K562 (cell line): Measurements from ENCODE around the gene UBR4. TPM values are rescaled to one million over a fixed set of nuclear protein-coding genes. Genes with fewer than 3 reads are reported as not detected.

Experiments used
- ATF1 ChIP-seq, 2 experiments: fragments of 450-650 bp in 1 of 2; IDR thresholded peaks; 2 replicates each; pipeline ENCODE4 v1.6.1; 2016; ENCODE audit warnings: missing compliant biosample characterization in 1 of 2, missing genetic modification characterization in 1 of 2
- CBFA2T2 ChIP-seq: fragments of 450-650 bp; conservative IDR thresholded peaks from 2 replicates; pipeline ENCODE4 v1.6.1; 2017; ENCODE audit warnings: mild to moderate bottlenecking
- CBFA2T3 ChIP-seq: fragments of 450-650 bp; IDR thresholded peaks from 2 replicates; pipeline ENCODE4 v1.6.1; 2017
- FOXM1 ChIP-seq, 2 experiments: fragments of 450-650 bp in 1 of 2; sonication (generic) in 1 of 2; formaldehyde crosslinking in 1 of 2; IDR thresholded peaks; 2 replicates each; pipeline versions ENCODE4 v1.6.1 to v1.9.0; 2017 to 2022; ENCODE audit warnings: low read depth in 2 of 2, mild to moderate bottlenecking in 2 of 2, missing genetic modification reagents in 1 of 2, moderate library complexity in 1 of 2
- MAZ ChIP-seq, 2 experiments: fragments of 450-650 bp in 1 of 2; sonication (generic) in 1 of 2; formaldehyde crosslinking; IDR thresholded peaks in 1 of 2; conservative IDR thresholded peaks in 1 of 2; 2 replicates each; pipeline versions ENCODE4 v1.4.0 to v1.5.0; 2020; ENCODE audit warnings: mild to moderate bottlenecking in 1 of 2, missing genetic modification reagents in 1 of 2
- NCOR1 ChIP-seq: fragments of 450-650 bp; IDR thresholded peaks from 2 replicates; pipeline ENCODE4 v1.6.1; 2016; ENCODE audit warnings: mild to moderate bottlenecking, moderate library complexity
- NFIC ChIP-seq: fragments of 450-650 bp; IDR thresholded peaks from 2 replicates; pipeline ENCODE4 v1.6.1; 2017; ENCODE audit warnings: mild to moderate bottlenecking, inconsistent platforms
- NR2C2 ChIP-seq, 2 experiments: fragments of 200-800 bp in 1 of 2; sonication (Bioruptor generic) in 1 of 2; sonication (generic) in 1 of 2; formaldehyde crosslinking in 1 of 2; IDR thresholded peaks; 2 replicates each; pipeline versions ENCODE4 v1.6.1 to v1.8.0; 2016 to 2022; ENCODE audit warnings: mild to moderate bottlenecking in 1 of 2, missing compliant biosample characterization in 1 of 2, missing genetic modification characterization in 1 of 2, missing genetic modification reagents in 1 of 2
- NRF1 ChIP-seq, 2 experiments: fragments of 450-650 bp; IDR thresholded peaks in 1 of 2; conservative IDR thresholded peaks in 1 of 2; 2 replicates each; pipeline ENCODE4 v1.6.1; 2014; ENCODE audit warnings: mild to moderate bottlenecking in 2 of 2
- RCOR1 ChIP-seq, 2 experiments: IDR thresholded peaks; 2 replicates each; pipeline ENCODE4 v1.6.1; 2012; ENCODE audit warnings: low read depth in 2 of 2, low read length in 2 of 2, borderline replicate concordance in 1 of 2, improper control_type of control experiment in 1 of 2
- TEAD4 ChIP-seq, 2 experiments: sonication (generic) in 1 of 2; formaldehyde crosslinking in 1 of 2; IDR thresholded peaks; 2 replicates each; pipeline versions ENCODE4 v1.6.1 to v1.8.0; 2012 to 2022; ENCODE audit warnings: borderline replicate concordance in 1 of 2, inconsistent platforms in 1 of 2, low read length in 1 of 2, mild to moderate bottlenecking in 1 of 2, missing genetic modification reagents in 1 of 2
- ZBTB1 ChIP-seq: sonication (generic); formaldehyde crosslinking; IDR thresholded peaks from 2 replicates; pipeline ENCODE4 v1.8.1; 2023; ENCODE audit warnings: missing genetic modification reagents, low read depth, mild to moderate bottlenecking, borderline replicate concordance
- ZNF12 ChIP-seq: sonication (generic); formaldehyde crosslinking; IDR thresholded peaks from 2 replicates; pipeline ENCODE4 v1.4.0; 2020; ENCODE audit warnings: mild to moderate bottlenecking, missing genetic modification reagents
- ZNF316 ChIP-seq: fragments of 450-650 bp; IDR thresholded peaks from 2 replicates; pipeline ENCODE4 v1.6.1; 2016
- polyA plus RNA-seq, 8 experiments: library from polyadenylated mRNA; depleted of rRNA in 4 of 8; stranded (reverse) in 5 of 8; unstranded in 3 of 8; fragments of >200 nt; fragmentation: Nextera tagmentation in 2 of 8; fragmentation: Illumina TruSeq in 1 of 8; extraction: Ambion mirVana in 2 of 8; extraction: Trizol in 1 of 8; gene quantifications; 2 replicates each; pipeline versions ENCODE4 v1.2.1 to v1.2.3, GENCODE V29; 2011 to 2014; ENCODE audit warnings: inconsistent platforms in 1 of 8, missing spikeins in 1 of 8
- total RNA-seq, 7 experiments: library from RNA; depleted of rRNA in 6 of 7; stranded (reverse); fragments of >200 nt in 6 of 7; fragmentation: Illumina TruSeq in 2 of 7; extraction: Trizol in 2 of 7; gene quantifications; 2 replicates each; pipeline versions ENCODE4 v1.2.1 to v1.2.3, GENCODE V29; 2011 to 2021; ENCODE audit warnings: low replicate concordance in 1 of 7
- TF ChIP-seq, protein P1 (sequence below): sonication (generic); formaldehyde crosslinking; IDR thresholded peaks from 2 replicates; pipeline ENCODE4 v1.9.0; 2022; ENCODE audit warnings: mild to moderate bottlenecking, missing genetic modification reagents
- TF ChIP-seq, protein P2 (sequence below): fragments of 250-450 bp; sonication (Bioruptor Pico); IDR thresholded peaks from 2 replicates; pipeline ENCODE4 v1.4.0; 2020; ENCODE audit warnings: borderline replicate concordance
- TF ChIP-seq, protein P3 (sequence below): fragments of 450-650 bp; IDR thresholded peaks from 2 replicates; pipeline ENCODE4 v1.6.1; 2018; ENCODE audit warnings: mild to moderate bottlenecking, low read depth; ENCODE audit not compliant: partially characterized antibody
- TF ChIP-seq, protein P4 (sequence below): sonication (generic); formaldehyde crosslinking; IDR thresholded peaks from 2 replicates; pipeline ENCODE4 v1.8.0; 2022; ENCODE audit warnings: mild to moderate bottlenecking, missing genetic modification reagents
- TF ChIP-seq, protein P5 (sequence below), 3 experiments: fragments of 200-800 bp in 1 of 3; sonication (Bioruptor generic) in 1 of 3; sonication (generic) in 1 of 3; formaldehyde crosslinking in 1 of 3; IDR thresholded peaks; 2 replicates each; pipeline versions ENCODE4 v1.6.1 to v1.8.0; 2016 to 2022; ENCODE audit warnings: mild to moderate bottlenecking in 2 of 3, missing compliant biosample characterization in 2 of 3, missing genetic modification characterization in 2 of 3, missing genetic modification reagents in 1 of 3

The UBR4 gene
- total and polyA plus RNA-seq, 9 of the 15 experiments (the other 6 are each of a cell fraction or from before 2014, with no cell fraction given) = 55.4 to 277 (median 123) TPM

DNA sequence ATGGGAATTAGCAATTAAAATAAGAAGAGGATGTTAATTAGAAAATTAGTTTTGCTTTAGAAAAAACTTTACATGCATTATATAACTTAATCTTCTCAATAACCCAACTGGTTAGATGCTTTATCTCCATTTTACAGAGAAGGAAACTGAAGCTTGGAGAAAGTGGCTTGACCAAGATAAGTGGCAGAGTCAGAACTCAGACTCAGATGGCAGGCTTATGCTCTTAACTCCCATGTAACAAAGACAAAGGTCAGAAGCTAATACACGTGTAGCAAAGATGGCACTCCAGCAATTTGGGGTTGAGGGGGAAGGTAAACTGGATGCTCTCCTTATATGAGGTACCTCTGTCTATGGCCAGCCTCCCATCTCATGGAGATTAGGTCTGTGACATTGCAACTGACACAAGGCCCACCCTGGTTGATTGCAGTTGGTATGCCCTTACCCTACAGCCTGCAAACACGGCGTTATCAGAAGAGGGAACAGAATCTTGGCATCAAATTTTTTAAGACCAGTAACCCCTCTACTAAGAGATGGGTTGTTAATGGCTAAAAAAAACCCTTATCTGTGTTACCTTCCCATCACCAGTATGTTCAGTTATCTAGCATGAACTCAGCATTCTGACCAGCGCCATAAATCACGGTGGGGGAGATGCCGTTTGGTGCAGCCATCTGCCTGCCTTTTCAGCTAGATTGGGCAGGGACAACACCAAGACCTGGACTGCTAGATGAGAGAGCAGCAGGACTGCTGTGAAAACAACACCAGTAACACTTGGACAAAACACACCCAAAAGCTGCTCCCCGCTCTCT lies 97.0 kb downstream of the UBR4 start (continued):
- TF ChIP-seq, protein P1, sequence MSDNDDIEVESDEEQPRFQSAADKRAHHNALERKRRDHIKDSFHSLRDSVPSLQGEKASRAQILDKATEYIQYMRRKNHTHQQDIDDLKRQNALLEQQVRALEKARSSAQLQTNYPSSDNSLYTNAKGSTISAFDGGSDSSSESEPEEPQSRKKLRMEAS (CRISPR knock-in tag) = no peak
- no peak for TF ChIP-seq ZNF12
- peak; percentile 71 for TF ChIP-seq CBFA2T2
- peak; percentile 56 for TF ChIP-seq NCOR1
- TF ChIP-seq ZNF316 = peak; percentile 15; the same call in 1 of the 2 replicates
- no peak for TF ChIP-seq ZBTB1 (CRISPR knock-in tag)
- TF ChIP-seq, protein P2, sequence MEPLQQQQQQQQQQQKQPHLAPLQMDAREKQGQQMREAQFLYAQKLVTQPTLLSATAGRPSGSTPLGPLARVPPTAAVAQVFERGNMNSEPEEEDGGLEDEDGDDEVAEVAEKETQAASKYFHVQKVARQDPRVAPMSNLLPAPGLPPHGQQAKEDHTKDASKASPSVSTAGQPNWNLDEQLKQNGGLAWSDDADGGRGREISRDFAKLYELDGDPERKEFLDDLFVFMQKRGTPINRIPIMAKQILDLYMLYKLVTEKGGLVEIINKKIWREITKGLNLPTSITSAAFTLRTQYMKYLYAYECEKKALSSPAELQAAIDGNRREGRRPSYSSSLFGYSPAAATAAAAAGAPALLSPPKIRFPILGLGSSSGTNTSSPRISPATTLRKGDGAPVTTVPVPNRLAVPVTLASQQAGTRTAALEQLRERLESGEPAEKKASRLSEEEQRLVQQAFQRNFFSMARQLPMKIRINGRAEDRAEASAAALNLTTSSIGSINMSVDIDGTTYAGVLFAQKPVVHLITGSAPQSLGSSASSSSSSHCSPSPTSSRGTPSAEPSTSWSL (CRISPR knock-in tag) = no peak
- peak in 1 of 2 experiments; percentile 87; a peak in 2 of 4 replicates for TF ChIP-seq RCOR1 (IDR thresholded peaks at IDR 0.05; ENCODE audit: borderline replicate concordance in 1 of 2, low read depth in 2 of 2, low read length in 2 of 2)
- peak; percentile 88 for TF ChIP-seq TEAD4 (IDR thresholded peaks at IDR 0.05; ENCODE audit: low read length)
- no peak for TF ChIP-seq TEAD4 (CRISPR knock-in tag; IDR thresholded peaks at IDR 0.05; ENCODE audit: borderline replicate concordance)
- TF ChIP-seq, protein P3, sequence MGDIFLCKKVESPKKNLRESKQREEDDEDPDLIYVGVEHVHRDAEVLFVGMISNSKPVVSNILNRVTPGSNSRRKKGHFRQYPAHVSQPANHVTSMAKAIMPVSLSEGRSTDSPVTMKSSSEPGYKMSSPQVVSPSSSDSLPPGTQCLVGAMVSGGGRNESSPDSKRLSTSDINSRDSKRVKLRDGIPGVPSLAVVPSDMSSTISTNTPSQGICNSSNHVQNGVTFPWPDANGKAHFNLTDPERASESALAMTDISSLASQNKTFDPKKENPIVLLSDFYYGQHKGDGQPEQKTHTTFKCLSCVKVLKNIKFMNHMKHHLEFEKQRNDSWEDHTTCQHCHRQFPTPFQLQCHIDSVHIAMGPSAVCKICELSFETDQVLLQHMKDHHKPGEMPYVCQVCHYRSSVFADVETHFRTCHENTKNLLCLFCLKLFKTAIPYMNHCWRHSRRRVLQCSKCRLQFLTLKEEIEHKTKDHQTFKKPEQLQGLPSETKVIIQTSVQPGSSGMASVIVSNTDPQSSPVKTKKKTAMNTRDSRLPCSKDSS = no peak
- no peak for TF ChIP-seq NR2C2 (CRISPR knock-in tag; IDR thresholded peaks at IDR 0.05)
- TF ChIP-seq NR2C2 (tag; IDR thresholded peaks at IDR 0.05) = peak; percentile 19; the same call in 1 of the 2 replicates
- TF ChIP-seq, protein P4, sequence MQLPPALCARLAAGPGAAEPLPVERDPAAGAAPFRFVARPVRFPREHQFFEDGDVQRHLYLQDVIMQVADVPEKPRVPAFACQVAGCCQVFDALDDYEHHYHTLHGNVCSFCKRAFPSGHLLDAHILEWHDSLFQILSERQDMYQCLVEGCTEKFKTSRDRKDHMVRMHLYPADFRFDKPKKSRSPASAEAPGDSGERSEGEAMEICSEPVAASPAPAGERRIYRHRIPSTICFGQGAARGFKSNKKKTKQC = no peak
- peak in 1 of 2 experiments; percentile 16; a peak in 1 of 4 replicates for TF ChIP-seq NRF1 (conservative IDR thresholded peaks at IDR 0.05 in 1 of 2, IDR thresholded peaks at IDR 0.05 in 1 of 2)
- TF ChIP-seq, protein P5, sequence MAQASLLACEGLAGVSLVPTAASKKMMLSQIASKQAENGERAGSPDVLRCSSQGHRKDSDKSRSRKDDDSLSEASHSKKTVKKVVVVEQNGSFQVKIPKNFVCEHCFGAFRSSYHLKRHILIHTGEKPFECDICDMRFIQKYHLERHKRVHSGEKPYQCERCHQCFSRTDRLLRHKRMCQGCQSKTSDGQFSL (CRISPR knock-in tag; IDR thresholded peaks at IDR 0.05) = no peak
- TF ChIP-seq, protein P5 (tag; IDR thresholded peaks at IDR 0.05) = peak in 1 of 2 experiments; percentile 82; a peak in 2 of 4 replicates
- 0 out of 4 replicates have a peak, but pooled peaks of 1 of the 2 experiments have one; percentile 16 for TF ChIP-seq MAZ (CRISPR knock-in tag; conservative IDR thresholded peaks at IDR 0.05 in 1 of 2, IDR thresholded peaks at IDR 0.05 in 1 of 2)
- TF ChIP-seq FOXM1 (IDR thresholded peaks at IDR 0.05; ENCODE audit: low read depth) = 0 out of 2 replicates have a peak, but pooled peaks have one; percentile 20
- TF ChIP-seq FOXM1 (CRISPR knock-in tag; IDR thresholded peaks at IDR 0.05; ENCODE audit: low read depth) = no peak
- peak; percentile 84 for TF ChIP-seq CBFA2T3
- no peak for TF ChIP-seq ATF1 (CRISPR knock-in tag; IDR thresholded peaks at IDR 0.05)
- TF ChIP-seq ATF1 (tag; IDR thresholded peaks at IDR 0.05) = 0 out of 2 replicates have a peak, but pooled peaks have one; percentile 33
- TF ChIP-seq NFIC = peak; percentile 47; the same call in 1 of the 2 replicates
